ENCODE measurements around the gene ZMYND10.

DNA sequence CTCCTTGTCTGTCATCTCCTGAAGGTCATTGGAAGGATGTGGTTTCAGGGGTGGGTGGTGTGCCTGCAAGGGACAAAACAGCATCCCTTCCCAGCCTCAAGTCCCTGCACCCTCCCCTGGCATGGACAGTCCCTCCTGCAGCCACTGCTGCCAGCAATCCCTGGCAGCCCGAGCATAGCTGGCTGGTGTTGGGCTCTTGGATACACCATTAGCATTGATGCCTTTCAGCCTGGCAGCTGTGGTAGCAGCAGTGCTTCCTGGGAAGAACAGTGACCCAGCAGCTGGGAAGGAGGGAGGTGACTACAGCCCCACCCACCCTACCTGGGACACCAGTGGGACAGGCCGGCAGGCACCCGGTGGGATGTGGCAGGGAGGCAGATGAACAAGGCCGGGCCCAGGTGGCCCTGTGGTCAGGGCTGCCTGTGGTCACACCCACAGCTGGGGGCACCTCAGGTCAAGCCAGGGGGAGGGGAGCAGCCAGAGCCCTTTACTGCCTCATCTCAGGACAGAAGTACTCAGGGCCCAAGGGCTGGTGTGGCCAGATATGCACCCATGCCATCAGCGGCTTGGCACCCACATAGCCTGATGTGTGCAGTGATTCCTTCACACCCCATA is 46.7 kb upstream of the ZMYND10 start:
- TF ChIP-seq, protein P1, sequence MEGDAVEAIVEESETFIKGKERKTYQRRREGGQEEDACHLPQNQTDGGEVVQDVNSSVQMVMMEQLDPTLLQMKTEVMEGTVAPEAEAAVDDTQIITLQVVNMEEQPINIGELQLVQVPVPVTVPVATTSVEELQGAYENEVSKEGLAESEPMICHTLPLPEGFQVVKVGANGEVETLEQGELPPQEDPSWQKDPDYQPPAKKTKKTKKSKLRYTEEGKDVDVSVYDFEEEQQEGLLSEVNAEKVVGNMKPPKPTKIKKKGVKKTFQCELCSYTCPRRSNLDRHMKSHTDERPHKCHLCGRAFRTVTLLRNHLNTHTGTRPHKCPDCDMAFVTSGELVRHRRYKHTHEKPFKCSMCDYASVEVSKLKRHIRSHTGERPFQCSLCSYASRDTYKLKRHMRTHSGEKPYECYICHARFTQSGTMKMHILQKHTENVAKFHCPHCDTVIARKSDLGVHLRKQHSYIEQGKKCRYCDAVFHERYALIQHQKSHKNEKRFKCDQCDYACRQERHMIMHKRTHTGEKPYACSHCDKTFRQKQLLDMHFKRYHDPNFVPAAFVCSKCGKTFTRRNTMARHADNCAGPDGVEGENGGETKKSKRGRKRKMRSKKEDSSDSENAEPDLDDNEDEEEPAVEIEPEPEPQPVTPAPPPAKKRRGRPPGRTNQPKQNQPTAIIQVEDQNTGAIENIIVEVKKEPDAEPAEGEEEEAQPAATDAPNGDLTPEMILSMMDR (optimal IDR thresholded peaks at IDR 0.05 in 1 of 3, IDR thresholded peaks at IDR 0.05 in 1 of 3, conservative IDR thresholded peaks at IDR 0.05 in 1 of 3; ENCODE audit: extremely low read depth in 1 of 3, insufficient read depth in 2 of 3, low read length in 3 of 3) = no peak
- no peak for TF ChIP-seq EZH2 (IDR thresholded peaks at IDR 0.05; ENCODE audit: low read length)
